ENCODE measurements around the gene CCNF. TPM values are rescaled to one million over a fixed set of nuclear protein-coding genes. Genes with fewer than 3 reads are reported as not detected.

CCNF gene
- total and polyA plus RNA-seq, 2 of the 8 experiments (the other 6 are each of a cell fraction or from before 2014, with no cell fraction given) = 15.4 to 54.3 TPM

- CTCF ChIA-PET (ENCODE audit: partially characterized antibody) = interaction anchor here (0.6 to 3.0 kb wide), 10 partner anchors 9 to 187 kb away, joined by 3 to 23 read pairs (median 4); partner anchors contain the start of genes ATP6V0C and TEDC2
- H2BK5ac ChIP-seq (ENCODE audit: low read depth, low read length) = no peak overlapping the region
- no peaks in the 10 kb centered on the region for H3K23me2 ChIP-seq (ENCODE audit: low read depth, low read length)
- WGBS, 2 experiments (ENCODE audit: extremely low coverage in 1 of 2, insufficient coverage in 1 of 2, insufficient read length in 1 of 2, insufficient replicate concordance in 2 of 2, low coverage in 1 of 2, low lambda C conversion rate in 2 of 2, missing lambda C conversion rate in 1 of 2) = 88% methylated on average over 16 of the region's 16 CpGs; no CpG with 5 or more reads in 1 of the 2 experiments
- H2BK15ac ChIP-seq (ENCODE audit: low read length) = no peak overlapping the region
- H3K9me3 ChIP-seq (ENCODE audit: insufficient read depth in 2 of 2, low read depth in 1 of 2, low read length in 1 of 2) = no peaks in the 10 kb centered on the region
- H3K27me3 ChIP-seq (replicated peaks in 1 of 4; ENCODE audit: control insufficient read depth in 3 of 4, extremely low read depth in 1 of 4, insufficient read depth in 3 of 4, low read length in 3 of 4) = no peaks in the 10 kb centered on the region; a peak in 1 of 7 replicates
- no peak overlapping the region for H3K14ac ChIP-seq (ENCODE audit: insufficient read length)
- no peak overlapping the region for H2BK120ac ChIP-seq (replicated peaks; ENCODE audit: low read depth, low read length)
- DNase-seq (ENCODE audit: low read depth in 1 of 2, low spot score in 2 of 2) (no peak), FAIRE-seq (no peak)
- H3K79me2 ChIP-seq (ENCODE audit: control insufficient read depth in 1 of 2, insufficient read depth in 2 of 2, low read length in 2 of 2) = peaks cover 0 to 2% of the 10 kb centered on the region in 2 experiments; a peak in 1 of 4 replicates
- no peak overlapping the region for H3K4me3 ChIP-seq (ENCODE audit: extremely low read depth in 1 of 4, insufficient read depth in 2 of 4, low read depth in 3 of 4, low read length in 4 of 4)
- peaks cover 16% of the 10 kb centered on the region for H3K79me1 ChIP-seq (ENCODE audit: low read depth, low read length)
- H3K4ac ChIP-seq (replicated peaks; ENCODE audit: insufficient read length, low read depth, low read length) = no peak overlapping the region
- H3K27ac ChIP-seq (ENCODE audit: low read depth, low read length) = no peak overlapping the region
- H2AFZ ChIP-seq (ENCODE audit: low read length) = no peak overlapping the region
- H4K20me1 ChIP-seq (replicated peaks in 1 of 2; ENCODE audit: control insufficient read depth in 1 of 2, insufficient read depth in 2 of 2, low read length in 2 of 2) = peaks cover 3 to 6% of the 10 kb centered on the region in 2 experiments
- H3K4me2 ChIP-seq (ENCODE audit: insufficient read depth in 1 of 2, low read depth in 2 of 2, low read length in 2 of 2) = no peak overlapping the region
- H4K5ac ChIP-seq (ENCODE audit: insufficient read length, low read depth, low read length) = no peak overlapping the region
- H4K91ac ChIP-seq (replicated peaks; ENCODE audit: insufficient read length, low read length) = no peak overlapping the region
- H3K4me1 ChIP-seq (replicated peaks in 1 of 4; ENCODE audit: control insufficient read depth in 3 of 4, insufficient read depth in 4 of 4, low read length in 3 of 4) = peaks cover 0 to 3% (median 0%) of the 10 kb centered on the region in 4 experiments; a peak in 1 of 7 replicates
- no peak overlapping the region for H4K8ac ChIP-seq (ENCODE audit: extremely low read depth, insufficient read depth, low read length)
- no peak overlapping the region for H3K18ac ChIP-seq (ENCODE audit: extremely low read depth, low read length)
- no peak overlapping the region for H2BK12ac ChIP-seq (ENCODE audit: low read depth, low read length)
- no peak overlapping the region for H2BK20ac ChIP-seq (ENCODE audit: low read length)
- H3K23ac ChIP-seq (ENCODE audit: insufficient read length) = no peak overlapping the region
- no peaks in the 10 kb centered on the region for H3K36me3 ChIP-seq (ENCODE audit: control insufficient read depth in 2 of 4, insufficient read depth in 4 of 4, low read length in 3 of 4)
- POLR2A ChIA-PET (ENCODE audit: partially characterized antibody) = interaction anchor here (0.8 to 1.7 kb wide), 4 partner anchors 9 to 31 kb away, joined by 3 to 4 read pairs (median 3); partner anchors contain the start of genes NTN3 and TEDC2
- H3K9ac ChIP-seq (replicated peaks in 1 of 4; ENCODE audit: extremely low read depth in 1 of 4, low read depth in 3 of 4, low read length in 3 of 4) = no peak overlapping the region
- no peak overlapping the region for H2AK5ac ChIP-seq (ENCODE audit: low read depth, low read length)
- no peak overlapping the region for H3K56ac ChIP-seq (replicated peaks; ENCODE audit: insufficient read length, low read depth, low read length)
- TF ChIP-seq EGR1 (IDR thresholded peaks at IDR 0.05; ENCODE audit: borderline replicate concordance, low read depth, low read length) (no peak), YY1 (IDR thresholded peaks at IDR 0.05; ENCODE audit: low read depth, low read length) (no peak), RFX5 (IDR thresholded peaks at IDR 0.05; ENCODE audit: borderline replicate concordance, low read depth, low read length) (no peak), TCF12 (IDR thresholded peaks at IDR 0.05; ENCODE audit: low read depth, low read length) (no peak), SP4 (IDR thresholded peaks at IDR 0.05; ENCODE audit: low read length) (no peak), SP2 (IDR thresholded peaks at IDR 0.05; ENCODE audit: low read length) (no peak), MAFK (IDR thresholded peaks at IDR 0.05; ENCODE audit: low read depth, low read length) (no peak), GABPA (IDR thresholded peaks at IDR 0.05; ENCODE audit: borderline replicate concordance, insufficient read depth, low read length) (no peak), EZH2 (IDR thresholded peaks at IDR 0.05; ENCODE audit: low read depth, low read length, severe bottlenecking) (no peak), POLR2A (IDR thresholded peaks at IDR 0.05; ENCODE audit: control extremely low read depth in 1 of 2, low read depth in 2 of 2, low read length in 2 of 2) (no peak), ATF2 (IDR thresholded peaks at IDR 0.05; ENCODE audit: low read length) (no peak)
Measured at GRCh38 chr16:2483939-2484897, 55.0 kb downstream of the CCNF start.
